ENCODE measurements around the gene ZC3H12A.
"Not testable (repeated sequence)": the region's sequence is repeated elsewhere in the genome, so short reads cannot be mapped to it uniquely, and the experiment has no call there.

The ZC3H12A gene

DNA sequence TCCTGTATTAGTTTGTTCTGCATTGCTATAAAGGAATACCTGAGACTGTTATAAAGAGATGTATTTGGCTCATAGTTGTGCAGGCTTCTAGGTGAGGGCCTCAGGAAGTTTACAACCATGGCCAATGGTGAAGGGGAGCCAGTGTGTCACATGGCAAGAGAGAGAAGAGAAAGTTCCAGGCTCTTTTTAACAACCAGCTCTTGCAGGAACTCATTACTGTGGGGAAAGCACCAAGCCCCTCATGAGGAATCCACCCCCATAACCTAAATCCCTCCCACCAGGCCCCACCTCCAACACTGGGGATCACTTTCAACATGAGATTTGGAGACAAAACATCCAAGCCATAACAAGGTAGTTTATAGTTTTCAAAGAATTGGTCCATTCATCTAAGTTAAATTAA, 45.2 kb downstream of the ZC3H12A start:
- Histone ChIP-seq H3F3A (ENCODE audit: control insufficient read depth, insufficient read depth) (no peaks in the 10 kb centered on the region), H3K9me2 (replicated peaks; ENCODE audit: control insufficient read depth, low read length) (no peaks in the 10 kb centered on the region), H3K4me1 (ENCODE audit: control insufficient read depth, low read length) (peaks cover 10% of the 10 kb centered on the region), H3K27ac (ENCODE audit: low read depth, low read length) (no peak overlapping the region), H4K20me1 (ENCODE audit: control insufficient read depth, insufficient read depth, low read depth, low read length) (no peaks in the 10 kb centered on the region), H3K36me3 (ENCODE audit: control insufficient read depth, low read length) (no peaks in the 10 kb centered on the region), H3K79me2 (ENCODE audit: control insufficient read depth, low read length) (no peaks in the 10 kb centered on the region), H3K27me3 (ENCODE audit: control insufficient read depth, low read length) (no peaks in the 10 kb centered on the region), H3K4me2 (ENCODE audit: low read length) (no peak overlapping the region), H3K9me3 (ENCODE audit: control insufficient read depth, insufficient read depth, low read length) (no peaks in the 10 kb centered on the region), H3K4me3 (ENCODE audit: low read length) (no peak overlapping the region)
- TF ChIP-seq, protein P1, sequence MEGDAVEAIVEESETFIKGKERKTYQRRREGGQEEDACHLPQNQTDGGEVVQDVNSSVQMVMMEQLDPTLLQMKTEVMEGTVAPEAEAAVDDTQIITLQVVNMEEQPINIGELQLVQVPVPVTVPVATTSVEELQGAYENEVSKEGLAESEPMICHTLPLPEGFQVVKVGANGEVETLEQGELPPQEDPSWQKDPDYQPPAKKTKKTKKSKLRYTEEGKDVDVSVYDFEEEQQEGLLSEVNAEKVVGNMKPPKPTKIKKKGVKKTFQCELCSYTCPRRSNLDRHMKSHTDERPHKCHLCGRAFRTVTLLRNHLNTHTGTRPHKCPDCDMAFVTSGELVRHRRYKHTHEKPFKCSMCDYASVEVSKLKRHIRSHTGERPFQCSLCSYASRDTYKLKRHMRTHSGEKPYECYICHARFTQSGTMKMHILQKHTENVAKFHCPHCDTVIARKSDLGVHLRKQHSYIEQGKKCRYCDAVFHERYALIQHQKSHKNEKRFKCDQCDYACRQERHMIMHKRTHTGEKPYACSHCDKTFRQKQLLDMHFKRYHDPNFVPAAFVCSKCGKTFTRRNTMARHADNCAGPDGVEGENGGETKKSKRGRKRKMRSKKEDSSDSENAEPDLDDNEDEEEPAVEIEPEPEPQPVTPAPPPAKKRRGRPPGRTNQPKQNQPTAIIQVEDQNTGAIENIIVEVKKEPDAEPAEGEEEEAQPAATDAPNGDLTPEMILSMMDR (IDR thresholded peaks at IDR 0.05; ENCODE audit: low read depth, low read length, poor library complexity, severe bottlenecking), result no peak

- H3K27me3 ChIP-seq (ENCODE audit: control insufficient read depth, low read length); H3K4me3 ChIP-seq (ENCODE audit: low read length); H3K9me2 ChIP-seq (replicated peaks; ENCODE audit: control insufficient read depth, low read length); H3K36me3 ChIP-seq (ENCODE audit: control insufficient read depth, low read length); H3K79me2 ChIP-seq (ENCODE audit: control insufficient read depth, low read length); H3K4me1 ChIP-seq (ENCODE audit: control insufficient read depth, low read length); H3K27ac ChIP-seq (ENCODE audit: low read depth, low read length); H4K20me1 ChIP-seq (ENCODE audit: control insufficient read depth, insufficient read depth, low read depth, low read length); H3F3A ChIP-seq (ENCODE audit: control insufficient read depth, insufficient read depth); H3K9me3 ChIP-seq (ENCODE audit: control insufficient read depth, insufficient read depth, low read length); H3K4me2 ChIP-seq (ENCODE audit: low read length): not testable (repeated sequence)
These were observed 55.5 kb downstream of the ZC3H12A start for GRCh38 chr1:37529888-37530287.

- H3K36me3 ChIP-seq (ENCODE audit: control insufficient read depth, low read length), result peaks cover 27% of the 10 kb centered on the region
- not testable (repeated sequence) for H3K27ac ChIP-seq (ENCODE audit: low read depth, low read length); H4K20me1 ChIP-seq (ENCODE audit: control insufficient read depth, insufficient read depth, low read depth, low read length); H3K4me1 ChIP-seq (ENCODE audit: control insufficient read depth, low read length); H3K27me3 ChIP-seq (ENCODE audit: control insufficient read depth, low read length); H3K4me3 ChIP-seq (ENCODE audit: low read length); H3K4me2 ChIP-seq (ENCODE audit: low read length); H3K9me3 ChIP-seq (ENCODE audit: control insufficient read depth, insufficient read depth, low read length); H3K79me2 ChIP-seq (ENCODE audit: control insufficient read depth, low read length); H3F3A ChIP-seq (ENCODE audit: control insufficient read depth, insufficient read depth); H3K9me2 ChIP-seq (replicated peaks; ENCODE audit: control insufficient read depth, low read length)
These were observed 58.2 kb downstream of the ZC3H12A start for GRCh38 chr1:37532418-37533156.

- peaks cover 32% of the 10 kb centered on the region for H3K36me3 ChIP-seq (ENCODE audit: control insufficient read depth, low read length)
- no peak overlapping the region for H3K27ac ChIP-seq (ENCODE audit: low read depth, low read length)
These were observed 59.1 kb downstream of the ZC3H12A start for GRCh38 chr1:37533317-37534093.

More at GRCh38 chr1:37533317-37534093, 59.1 kb downstream of the ZC3H12A start:
- Histone ChIP-seq H3K9me3 (ENCODE audit: control insufficient read depth, insufficient read depth, low read length) (no peaks in the 10 kb centered on the region), H3K4me1 (ENCODE audit: control insufficient read depth, low read length) (no peaks in the 10 kb centered on the region), H4K20me1 (ENCODE audit: control insufficient read depth, insufficient read depth, low read depth, low read length) (peaks cover 4% of the 10 kb centered on the region; the same call in 1 of the 2 replicates), H3K27me3 (ENCODE audit: control insufficient read depth, low read length) (no peaks in the 10 kb centered on the region), H3K9me2 (replicated peaks; ENCODE audit: control insufficient read depth, low read length) (no peaks in the 10 kb centered on the region), H3K79me2 (ENCODE audit: control insufficient read depth, low read length) (no peaks in the 10 kb centered on the region), H3F3A (ENCODE audit: control insufficient read depth, insufficient read depth) (no peaks in the 10 kb centered on the region), H3K4me2 (ENCODE audit: low read length) (no peak overlapping the region), H3K4me3 (ENCODE audit: low read length) (no peak overlapping the region)
- TF ChIP-seq, protein P1 (IDR thresholded peaks at IDR 0.05; ENCODE audit: low read depth, low read length, poor library complexity, severe bottlenecking), result no peak
- no peak for TF ChIP-seq EZH2phosphoT487 (IDR thresholded peaks at IDR 0.05; ENCODE audit: borderline replicate concordance, low read length)
